GM10847 (cell line): Measurements from ENCODE around the gene TPPP2.

ENCODE experiments used
- POLR2A ChIP-seq: IDR thresholded peaks from 2 replicates; pipeline ENCODE4 v1.6.1; 2011; ENCODE audit not compliant: insufficient read length; ENCODE audit errors: extremely low read depth

Gene TPPP2

DNA sequence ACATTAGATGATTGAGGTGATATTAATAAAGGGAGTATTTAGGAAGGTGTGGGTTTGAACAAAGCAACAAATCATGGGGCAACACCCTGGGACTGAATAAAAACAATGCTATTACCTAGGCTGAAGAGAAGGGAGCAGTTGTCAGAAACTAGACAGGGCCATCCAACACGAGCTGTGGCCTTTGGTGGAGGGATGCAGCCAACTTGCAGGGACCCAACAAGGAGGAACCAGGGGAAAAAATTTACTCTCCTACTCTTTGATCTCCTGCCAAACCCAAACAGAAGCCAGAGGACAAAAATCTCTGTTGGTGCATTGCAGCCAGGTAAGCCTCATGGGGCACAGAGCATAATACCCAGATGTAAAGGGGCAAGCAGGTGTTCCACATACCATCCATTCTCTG, 18.9 kb upstream of the TPPP2 start:
- TF ChIP-seq POLR2A, result no peak

DNA sequence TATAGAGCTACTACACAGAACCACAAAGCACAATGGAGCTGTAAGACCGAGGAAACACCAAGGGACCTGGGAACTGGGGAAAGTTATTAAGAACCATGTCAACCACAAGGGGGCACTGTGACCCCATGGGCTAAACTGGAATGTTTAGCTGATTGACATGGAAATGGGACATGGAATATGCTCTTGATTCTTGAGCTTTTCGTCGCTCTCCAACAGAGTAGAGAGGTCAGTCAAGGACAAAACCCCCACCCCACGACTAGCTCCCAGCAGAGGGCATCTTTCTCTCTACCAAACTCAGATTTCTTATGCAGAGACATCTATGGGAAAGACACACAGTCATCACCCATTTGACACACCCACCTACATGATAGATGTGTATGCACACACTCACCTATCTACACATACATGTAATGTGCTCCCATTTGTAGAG, 15.2 kb upstream of the TPPP2 start:
- TF ChIP-seq POLR2A, result no peak

DNA sequence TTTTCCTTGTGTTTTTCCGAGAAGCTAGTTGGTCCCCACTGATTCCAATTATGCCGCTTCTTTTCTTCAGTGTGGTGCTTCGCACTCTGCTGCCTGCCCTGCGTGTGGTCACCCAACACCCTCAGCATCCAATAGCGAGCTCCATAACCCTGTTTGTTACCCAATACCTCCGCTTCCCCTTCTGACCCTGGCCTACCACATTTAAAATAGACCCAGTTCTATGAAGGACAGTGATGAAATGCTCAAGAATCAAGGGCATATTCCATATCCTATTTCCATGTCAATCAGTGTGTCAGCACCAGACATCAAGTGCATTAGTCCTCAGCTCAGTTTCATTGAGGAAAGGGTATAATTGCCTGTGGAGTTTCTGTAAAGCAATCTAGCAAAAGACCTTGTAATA, 14.7 kb upstream of the TPPP2 start:
- TF ChIP-seq POLR2A, result no peak

DNA sequence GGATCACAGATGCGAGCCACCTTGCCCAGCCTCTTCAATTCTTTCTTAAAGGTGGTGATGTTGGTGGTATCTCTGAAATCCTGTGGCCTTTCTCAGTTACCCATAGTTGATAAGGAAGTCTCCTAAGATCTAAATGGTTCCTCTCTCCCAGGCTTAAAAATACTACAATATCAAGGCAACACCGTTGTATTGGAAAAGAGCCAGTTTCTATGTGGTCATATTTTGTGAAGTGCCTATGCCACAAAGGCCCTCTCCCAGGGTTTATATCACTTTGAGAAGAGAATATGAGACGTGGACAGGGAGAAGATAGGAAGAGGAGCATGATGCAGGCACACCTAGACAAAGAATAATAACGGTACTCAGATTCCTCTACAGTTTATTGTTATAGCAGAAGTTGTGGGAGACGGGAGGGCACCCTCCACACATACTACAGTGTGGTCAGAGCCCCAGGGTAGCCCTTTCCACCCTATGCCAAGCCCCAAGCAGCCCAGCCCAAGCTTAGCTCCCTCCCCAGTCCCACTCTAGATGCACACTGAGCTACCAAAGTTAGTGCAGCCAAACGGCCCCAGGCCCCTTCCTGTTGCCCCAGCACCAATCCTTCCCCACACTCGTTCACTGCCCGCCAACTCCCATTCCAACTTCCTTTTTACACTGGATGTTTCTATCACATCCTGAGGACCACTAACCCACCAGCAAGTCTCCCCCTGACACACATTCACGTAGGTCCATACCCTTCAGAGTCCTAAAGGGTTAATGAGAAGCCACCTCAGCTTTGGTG, 13.4 kb upstream of the TPPP2 start:
- TF ChIP-seq POLR2A, result no peak

DNA sequence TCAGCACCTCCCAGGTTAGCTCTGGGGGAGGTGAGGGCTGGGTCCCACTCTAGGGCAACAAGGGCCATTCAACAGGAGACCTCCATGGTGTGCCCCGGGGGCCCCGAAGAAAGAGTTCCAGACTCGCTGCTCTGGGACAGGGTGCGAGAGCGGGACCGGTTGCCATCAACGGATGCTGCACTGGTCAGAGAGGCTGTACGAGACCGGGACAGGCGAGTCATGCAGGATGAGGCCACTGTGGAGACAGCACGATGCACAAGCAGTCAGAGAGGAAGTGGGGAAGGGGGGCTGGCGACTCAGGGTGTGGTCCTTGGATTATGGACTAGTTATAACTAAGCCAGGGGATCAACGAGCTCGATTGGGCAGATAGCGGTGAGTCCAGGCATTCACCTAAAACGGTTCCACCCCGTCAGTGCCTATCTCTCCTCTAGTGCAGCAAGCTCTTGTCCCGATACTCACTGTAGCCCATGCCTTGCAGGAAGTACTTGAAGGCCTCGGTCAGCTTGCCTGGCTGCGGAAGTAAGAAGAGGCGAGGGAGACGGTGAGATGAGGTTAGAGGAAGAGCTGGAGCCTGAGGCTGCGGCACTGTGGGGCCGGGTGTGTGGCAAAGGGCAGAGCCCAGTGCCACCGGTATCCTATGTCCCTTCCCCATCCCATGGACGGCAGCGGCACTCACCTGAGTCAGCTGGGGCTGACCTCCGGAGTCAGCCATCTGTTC, 12.3 kb upstream of the TPPP2 start:
- no peak for TF ChIP-seq POLR2A

DNA sequence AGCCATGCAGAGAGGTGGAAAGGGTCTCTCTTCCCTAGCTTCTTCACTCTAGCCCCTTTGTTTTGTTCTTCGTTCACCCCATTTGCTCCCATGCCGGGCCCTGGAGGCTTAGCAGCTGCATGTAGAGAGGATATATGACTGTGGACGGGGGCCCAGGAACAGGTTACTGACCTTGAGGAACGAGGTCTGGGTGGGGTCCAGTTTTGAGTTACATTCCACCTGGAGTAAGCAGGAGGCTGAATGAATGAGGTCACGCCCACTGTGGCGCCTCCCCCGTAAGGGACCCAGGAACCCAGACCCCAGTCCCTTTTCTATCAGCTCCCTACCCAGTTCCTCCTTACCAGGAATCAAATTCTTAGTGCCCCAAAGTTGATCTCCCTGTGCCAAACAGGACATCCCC, 11.7 kb upstream of the TPPP2 start:
- no peak for TF ChIP-seq POLR2A

DNA sequence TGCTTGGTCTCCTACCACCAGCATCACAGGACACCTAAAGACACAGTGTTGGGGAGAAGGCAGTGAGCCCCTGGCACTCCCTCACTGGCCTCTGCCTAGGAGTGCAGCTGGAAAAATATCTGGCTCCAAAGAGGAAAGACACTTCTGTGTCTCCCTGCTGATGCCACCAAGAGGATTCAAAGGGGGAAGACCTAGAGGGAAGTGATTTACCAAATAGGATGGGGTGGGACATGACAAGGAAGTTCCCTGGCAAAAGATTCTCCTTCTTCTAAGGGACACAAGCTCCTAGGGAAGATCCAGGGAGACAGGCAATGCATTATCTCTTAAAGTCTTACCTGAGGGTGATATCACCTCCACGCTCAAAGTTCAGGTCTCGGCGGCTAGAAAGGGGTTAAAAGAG, 11.2 kb upstream of the TPPP2 start:
- no peak for TF ChIP-seq POLR2A

DNA sequence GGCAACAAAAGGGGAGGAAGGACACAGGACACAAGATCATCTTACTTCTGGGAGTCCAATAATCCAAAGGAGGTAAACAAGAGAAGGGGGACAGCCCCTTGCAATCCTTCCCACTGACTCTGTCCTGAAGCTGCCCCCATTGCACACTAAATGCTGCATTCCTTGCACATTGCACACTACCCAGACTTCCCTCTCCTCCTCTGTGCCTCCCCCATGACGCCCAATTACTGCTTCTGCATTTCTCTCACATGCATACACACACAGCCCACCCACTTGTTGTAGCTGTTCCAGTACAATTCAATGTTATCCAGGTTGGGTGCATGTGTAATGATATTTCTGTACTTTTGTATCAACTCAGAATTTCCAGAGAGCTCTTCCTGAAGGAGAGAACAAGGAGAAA, 10.7 kb upstream of the TPPP2 start:
- TF ChIP-seq POLR2A, result no peak

DNA sequence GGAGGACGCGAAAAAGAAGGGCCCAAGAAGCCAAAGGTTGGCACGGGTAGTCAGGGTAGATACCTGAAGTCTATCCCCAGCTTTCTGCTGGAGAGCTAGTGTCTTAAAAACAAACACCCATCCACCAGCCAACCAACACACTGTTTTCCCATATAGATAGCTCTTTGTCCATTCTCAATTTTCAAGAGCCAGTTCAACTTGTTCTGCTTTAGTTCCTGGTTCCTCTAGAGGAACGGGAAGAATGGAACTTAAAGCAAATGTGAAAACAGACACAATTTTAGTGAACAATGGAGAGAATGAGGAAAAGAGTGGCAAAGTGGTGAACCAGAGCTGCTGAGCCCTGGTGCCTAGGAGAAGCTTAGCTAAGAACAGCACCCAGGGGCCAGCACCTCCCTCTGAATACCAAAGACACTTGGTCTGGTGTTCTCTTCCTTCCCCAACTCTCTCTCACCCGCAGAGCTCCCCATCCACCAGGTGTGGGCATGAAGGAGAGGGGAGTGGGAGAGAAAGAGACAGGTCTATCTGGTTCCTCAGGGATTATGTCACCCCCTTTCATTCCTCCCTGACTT, 9.0 kb upstream of the TPPP2 start:
- no peak for TF ChIP-seq POLR2A

DNA sequence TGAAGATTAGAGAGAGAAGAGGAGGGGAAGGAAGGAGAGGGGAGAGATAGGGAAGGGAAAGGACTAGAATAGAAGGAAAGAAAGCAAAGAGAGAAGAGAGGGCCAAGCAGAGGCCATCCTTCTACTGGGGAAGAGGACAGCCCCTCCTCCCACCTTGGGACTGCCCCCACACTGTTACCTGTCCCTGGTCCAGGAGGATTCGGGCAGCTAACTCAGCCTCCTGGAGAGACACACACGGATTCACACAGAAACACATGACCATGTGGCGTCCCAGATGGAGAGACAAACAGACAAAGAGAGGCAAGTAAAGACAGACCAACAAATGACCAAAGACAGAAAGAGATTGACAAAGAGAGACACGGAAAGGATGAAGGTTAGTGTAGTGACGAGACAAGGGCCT, 7.3 kb upstream of the TPPP2 start:
- no peak for TF ChIP-seq POLR2A

DNA sequence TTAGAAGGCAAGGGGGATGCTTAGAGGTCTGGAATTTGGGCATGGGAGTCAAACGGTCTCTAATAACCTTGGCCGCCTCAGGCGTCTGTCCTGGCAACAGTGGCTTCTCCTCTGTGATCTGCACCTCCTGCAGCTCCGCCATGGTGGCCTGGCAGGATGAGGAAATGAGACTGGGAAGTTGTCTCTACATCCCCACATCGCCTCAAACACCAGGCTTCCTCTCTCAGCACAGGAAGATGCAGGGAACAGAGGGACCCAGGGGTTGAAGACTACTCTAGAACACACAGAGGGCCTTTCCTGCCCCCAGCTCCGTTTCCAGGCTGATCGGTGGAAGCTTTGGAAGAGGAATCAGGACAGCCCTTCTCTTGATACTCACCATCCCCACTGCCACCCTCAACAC, 6.8 kb upstream of the TPPP2 start:
- TF ChIP-seq POLR2A, result no peak

DNA sequence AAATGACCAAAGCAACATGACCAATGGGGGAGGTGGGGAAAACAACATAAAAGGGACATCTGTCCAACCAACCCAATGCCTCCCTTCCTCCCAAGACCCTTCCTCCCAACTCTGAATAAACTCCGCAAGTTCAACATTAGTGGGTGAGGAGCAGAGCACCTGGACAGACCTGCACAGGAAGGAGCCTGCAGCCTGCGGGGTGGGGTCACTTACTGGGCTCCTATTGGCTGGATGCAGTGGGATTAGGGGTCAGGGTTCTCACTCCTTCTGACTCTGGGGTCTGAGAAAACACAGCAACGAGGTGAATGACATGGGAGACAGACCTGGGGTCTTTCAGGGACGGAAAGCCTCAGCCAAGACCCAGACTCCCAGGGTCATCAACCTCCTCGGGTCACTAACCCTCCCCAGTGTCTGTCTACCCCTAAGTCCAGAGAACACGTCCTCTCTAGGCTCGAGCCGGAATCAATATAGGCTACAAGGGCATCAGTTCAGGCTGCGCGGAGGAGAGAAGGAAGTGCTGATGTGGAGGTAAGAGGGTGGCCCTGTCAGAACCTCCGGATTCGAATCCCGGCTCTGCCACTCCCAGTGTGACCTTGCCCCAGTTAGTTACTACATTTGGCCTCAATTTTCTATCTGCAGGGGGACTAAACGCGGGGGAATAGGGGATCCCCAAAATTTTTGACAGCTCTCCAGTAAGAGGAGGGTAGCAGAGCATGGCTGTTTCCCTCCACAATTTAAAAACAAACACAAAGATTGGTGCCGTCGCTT, 6.0 kb upstream of the TPPP2 start:
- TF ChIP-seq POLR2A, result no peak

DNA sequence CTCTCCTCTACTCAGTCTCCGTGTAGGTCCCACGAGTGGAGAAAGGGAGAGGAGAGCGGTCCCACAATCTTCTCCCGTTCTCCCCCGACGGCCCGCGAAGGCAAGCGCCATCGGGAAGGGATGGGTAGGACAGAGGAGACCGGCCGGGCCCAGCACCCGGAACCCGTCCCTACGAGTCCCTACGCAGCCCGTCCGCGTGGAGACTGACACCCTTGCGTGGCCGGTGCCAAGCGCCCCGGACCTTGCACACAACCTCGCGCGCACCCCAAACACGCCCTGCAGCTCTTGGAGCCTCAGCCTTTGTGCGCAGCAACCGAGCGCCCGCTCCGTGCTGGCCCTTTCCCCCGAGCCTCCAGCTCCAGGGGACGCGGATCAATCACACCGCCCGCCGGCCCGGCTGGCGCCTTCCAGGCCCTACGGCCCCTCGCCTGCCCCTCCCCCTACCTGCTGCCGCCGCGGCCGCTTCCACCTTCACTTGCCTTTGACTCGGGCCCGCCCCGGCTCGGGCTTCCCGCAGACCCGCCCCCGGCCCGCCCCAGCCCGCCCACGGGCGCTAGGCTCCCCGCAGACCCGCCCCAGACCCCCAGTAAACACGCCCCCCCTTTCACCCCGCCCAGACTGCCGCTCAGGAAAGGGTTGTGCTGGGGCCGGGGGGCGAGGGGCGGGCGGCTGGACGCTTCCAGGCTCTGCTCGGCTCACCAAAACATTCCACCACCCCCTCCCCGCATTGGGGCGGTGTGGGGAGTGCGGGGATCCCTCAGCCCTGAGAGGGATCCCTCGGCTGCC, 5.2 kb upstream of the TPPP2 start, which contains the start of gene NDRG2:
Gene NDRG2, minus strand, starts transcription at position 477 of the 786 bp plus-strand sequence. CDS start 1,746 bp downstream, outside the sequence.
- TF ChIP-seq POLR2A, result no peak

DNA sequence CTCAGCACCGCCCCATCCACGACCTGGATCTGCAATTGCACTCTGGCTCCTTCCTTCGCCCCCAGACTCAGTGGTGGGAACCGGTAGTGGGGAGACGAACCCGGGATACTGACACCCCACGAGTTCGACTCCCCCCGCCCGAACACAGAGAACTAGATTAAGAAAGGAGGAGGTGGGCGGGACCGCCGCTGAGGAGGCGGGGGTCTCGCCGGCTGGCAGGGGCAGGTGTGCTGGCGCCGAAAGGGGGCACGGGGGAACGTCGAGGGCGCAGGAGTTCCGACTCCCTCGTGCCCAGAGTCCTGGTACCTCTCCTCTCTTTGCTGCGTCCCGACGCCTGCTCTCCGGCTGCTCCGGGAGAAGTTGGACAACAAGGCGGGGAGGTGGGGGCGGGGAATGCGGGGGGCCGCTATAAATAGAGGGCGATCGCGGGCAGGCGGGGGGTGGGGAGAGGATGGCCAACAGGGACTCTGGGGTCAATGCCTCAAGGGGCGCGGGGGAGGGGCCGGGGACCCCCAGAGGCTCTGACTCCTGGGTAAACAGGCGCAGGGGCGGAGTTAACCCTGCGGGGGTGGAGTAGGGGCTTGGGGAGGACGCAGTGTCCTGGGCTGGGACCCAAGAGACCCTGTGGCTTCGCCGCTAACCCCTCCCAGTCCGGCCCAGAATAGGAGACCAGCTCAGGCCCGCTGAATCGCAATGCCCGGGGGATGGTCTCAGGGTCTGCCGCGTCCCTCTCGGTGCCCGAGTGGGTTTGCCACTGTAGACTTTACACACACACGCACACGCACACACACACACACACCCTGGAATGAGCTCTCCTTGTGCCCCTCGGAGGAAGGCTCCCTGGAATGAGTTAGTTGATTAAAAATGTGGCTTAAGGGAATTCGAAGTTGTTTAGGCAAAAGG, 4.4 kb upstream of the TPPP2 start:
- no peak for TF ChIP-seq POLR2A
